Measurements from ENCODE around the gene RBM6. TPM values are rescaled to one million over a fixed set of nuclear protein-coding genes. Genes with fewer than 3 reads are reported as not detected.

The RBM6 gene
- total RNA-seq, 1 donor from 2014 or later: 169 TPM

GRCh38 chr3:50117120-50117519 is 177.2 kb downstream of the RBM6 start:
- Mint-ChIP-seq H3K27me3 (ENCODE audit: unreplicated experiment) (peaks cover 7% of the 10 kb centered on the region), H3K4me1 (ENCODE audit: low read depth, unreplicated experiment) (peaks cover 7% of the 10 kb centered on the region), H3K36me3 (ENCODE audit: unreplicated experiment) (peaks cover 6% of the 10 kb centered on the region), H3K9me3 (ENCODE audit: unreplicated experiment) (peaks cover 8% of the 10 kb centered on the region), H3K27ac (ENCODE audit: unreplicated experiment) (no peak overlapping the region), H3K4me3 (ENCODE audit: unreplicated experiment) (no peak overlapping the region)
- no peak for DNase-seq
- TF ChIP-seq, protein P1, sequence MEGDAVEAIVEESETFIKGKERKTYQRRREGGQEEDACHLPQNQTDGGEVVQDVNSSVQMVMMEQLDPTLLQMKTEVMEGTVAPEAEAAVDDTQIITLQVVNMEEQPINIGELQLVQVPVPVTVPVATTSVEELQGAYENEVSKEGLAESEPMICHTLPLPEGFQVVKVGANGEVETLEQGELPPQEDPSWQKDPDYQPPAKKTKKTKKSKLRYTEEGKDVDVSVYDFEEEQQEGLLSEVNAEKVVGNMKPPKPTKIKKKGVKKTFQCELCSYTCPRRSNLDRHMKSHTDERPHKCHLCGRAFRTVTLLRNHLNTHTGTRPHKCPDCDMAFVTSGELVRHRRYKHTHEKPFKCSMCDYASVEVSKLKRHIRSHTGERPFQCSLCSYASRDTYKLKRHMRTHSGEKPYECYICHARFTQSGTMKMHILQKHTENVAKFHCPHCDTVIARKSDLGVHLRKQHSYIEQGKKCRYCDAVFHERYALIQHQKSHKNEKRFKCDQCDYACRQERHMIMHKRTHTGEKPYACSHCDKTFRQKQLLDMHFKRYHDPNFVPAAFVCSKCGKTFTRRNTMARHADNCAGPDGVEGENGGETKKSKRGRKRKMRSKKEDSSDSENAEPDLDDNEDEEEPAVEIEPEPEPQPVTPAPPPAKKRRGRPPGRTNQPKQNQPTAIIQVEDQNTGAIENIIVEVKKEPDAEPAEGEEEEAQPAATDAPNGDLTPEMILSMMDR (IDR thresholded peaks at IDR 0.05; ENCODE audit: partially characterized antibody, unreplicated experiment): no peak

DNA sequence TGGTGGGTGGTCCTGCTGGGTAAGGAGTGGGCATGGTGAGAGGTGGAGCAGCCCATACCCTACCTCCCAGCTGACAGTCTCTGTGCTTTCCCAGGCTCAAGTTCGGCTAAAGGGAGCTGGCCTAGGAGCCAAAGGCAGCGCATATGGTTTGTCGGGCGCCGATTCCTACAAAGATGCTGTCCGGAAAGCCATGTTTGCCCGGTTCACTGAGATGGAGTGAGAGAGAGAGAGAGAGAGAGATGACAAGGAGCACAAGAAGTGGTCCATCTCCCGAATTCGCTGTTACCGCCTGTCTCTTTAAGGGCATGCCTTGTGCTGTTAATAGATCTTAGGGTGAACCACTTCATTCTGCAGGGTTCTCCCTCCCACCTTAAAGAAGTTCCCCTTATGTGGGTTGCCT is 178.3 kb downstream of the RBM6 start:
- H3K4me1 Mint-ChIP-seq (ENCODE audit: low read depth, unreplicated experiment): peaks cover 7% of the 10 kb centered on the region
- TF ChIP-seq, protein P1 (IDR thresholded peaks at IDR 0.05; ENCODE audit: partially characterized antibody, unreplicated experiment): no peak
- no peak overlapping the region for H3K4me3 Mint-ChIP-seq (ENCODE audit: unreplicated experiment)
- no peak for DNase-seq
- H3K9me3 Mint-ChIP-seq (ENCODE audit: unreplicated experiment): peaks cover 12% of the 10 kb centered on the region
- peaks cover 6% of the 10 kb centered on the region for H3K36me3 Mint-ChIP-seq (ENCODE audit: unreplicated experiment)
- H3K27ac Mint-ChIP-seq (ENCODE audit: unreplicated experiment): peak overlapping the region; percentile 4
- peaks cover 12% of the 10 kb centered on the region for H3K27me3 Mint-ChIP-seq (ENCODE audit: unreplicated experiment)

DNA sequence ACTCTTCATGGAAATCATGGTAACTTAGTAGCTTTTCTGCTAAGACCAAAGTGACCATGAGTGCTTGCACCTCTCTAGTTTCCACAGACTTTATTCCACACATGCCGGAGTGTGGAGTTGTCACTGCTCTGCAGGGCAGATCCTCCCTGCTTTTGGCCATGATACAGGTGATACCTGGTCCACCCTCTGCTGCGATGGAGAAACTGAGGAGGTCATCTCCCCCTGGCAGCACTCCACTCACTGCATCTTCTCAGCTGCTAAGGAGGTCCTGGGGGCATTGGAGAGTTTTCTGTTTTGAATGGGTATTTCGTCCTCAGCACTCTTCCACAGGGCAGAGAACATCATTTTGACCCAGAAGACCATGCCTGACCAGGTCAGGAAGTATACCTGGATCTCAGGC is 179.8 kb downstream of the RBM6 start:
- TF ChIP-seq, protein P1 (IDR thresholded peaks at IDR 0.05; ENCODE audit: partially characterized antibody, unreplicated experiment): no peak
- Mint-ChIP-seq H3K4me3 (ENCODE audit: unreplicated experiment) (no peak overlapping the region), H3K36me3 (ENCODE audit: unreplicated experiment) (peaks cover 6% of the 10 kb centered on the region), H3K9me3 (ENCODE audit: unreplicated experiment) (peaks cover 13% of the 10 kb centered on the region), H3K27ac (ENCODE audit: unreplicated experiment) (no peak overlapping the region), H3K27me3 (ENCODE audit: unreplicated experiment) (peaks cover 12% of the 10 kb centered on the region), H3K4me1 (ENCODE audit: low read depth, unreplicated experiment) (peaks cover 14% of the 10 kb centered on the region)
- DNase-seq: no peak

- peaks cover 2% of the 10 kb centered on the region for H3K36me3 Mint-ChIP-seq (ENCODE audit: unreplicated experiment)
- no peak overlapping the region for H3K4me3 Mint-ChIP-seq (ENCODE audit: unreplicated experiment)
- H3K27ac Mint-ChIP-seq (ENCODE audit: unreplicated experiment): peak overlapping the region; percentile 72
- peaks cover 14% of the 10 kb centered on the region for H3K4me1 Mint-ChIP-seq (ENCODE audit: low read depth, unreplicated experiment)
- peaks cover 12% of the 10 kb centered on the region for H3K27me3 Mint-ChIP-seq (ENCODE audit: unreplicated experiment)
- H3K9me3 Mint-ChIP-seq (ENCODE audit: unreplicated experiment): peaks cover 13% of the 10 kb centered on the region
- DNase-seq: no peak
- TF ChIP-seq, protein P1 (IDR thresholded peaks at IDR 0.05; ENCODE audit: partially characterized antibody, unreplicated experiment): no peak
These were observed 180.6 kb downstream of the RBM6 start for GRCh38 chr3:50120364-50121071.
